Esophagus squamous epithelium (tissue), 4 donors: ENCODE results near the gene HES5.

Experiments used
- CTCF ChIP-seq, 6 experiments: fragments of 450-650 bp in 4 of 6; fragments of 200-600 bp in 2 of 6; sonication (generic) in 2 of 6; IDR thresholded peaks; one replicate each; pipeline ENCODE4 v1.5.1; 2016 to 2019; ENCODE audit warnings: antibody characterized with exemption in 6 of 6, mild to moderate bottlenecking in 4 of 6, moderate library complexity in 4 of 6
- POLR2A ChIP-seq, 4 donors: fragments of 450-650 bp; IDR thresholded peaks; one replicate each; pipeline ENCODE4 v1.6.1; 2017; ENCODE audit warnings: antibody characterized with exemption in 4 of 4, mild to moderate bottlenecking in 4 of 4, moderate library complexity in 3 of 4

- TF ChIP-seq CTCF (IDR thresholded peaks at IDR 0.05) (no peak), POLR2A (IDR thresholded peaks at IDR 0.05) (no peak)
Observed at GRCh38 chr1:2481885-2482284, 48.2 kb downstream of the HES5 start.
